Left lobe of liver (tissue), 2 donors: ENCODE data around the gene DNASE1. TPM values are rescaled to one million over a fixed set of nuclear protein-coding genes. Genes with fewer than 3 reads are reported as not detected.

Source experiments
- ATAC-seq: fragments of 200-7000 bp; cut with Tn5 transposase; one replicate; pipeline ENCODE4 v1.9.1; 2020; ENCODE audit warnings: mild to moderate bottlenecking, moderate library complexity
- DNase-seq: peaks from one replicate; pipeline ENCODE4 v3.0.0-alpha.2; 2020; ENCODE audit warnings: low spot score
- total RNA-seq: library from RNA; stranded (reverse); gene quantifications from one replicate; pipeline ENCODE4 v1.2.1, GENCODE V29; 2021
- donor health status: DM: no; HTN: no; CAD: no; lungs with moderate emphysema.
- donor health status: DM: no; HTN: yes; CAD: no.

Gene DNASE1
- total RNA-seq, 1 donor from 2014 or later: 4.6 TPM

- DNase-seq (no peak), ATAC-seq (no peak)
Measured at GRCh38 chr16:3694051-3694450, 39.6 kb downstream of the DNASE1 start.

GRCh38 chr16:3695610-3696369, 41.3 kb downstream of the DNASE1 start:
- DNase-seq (peak; percentile 94), ATAC-seq (peak; percentile 86)

- ATAC-seq (peak; percentile 67), DNase-seq (no peak)
Measured at GRCh38 chr16:3696425-3697218, 42.1 kb downstream of the DNASE1 start.

- DNase-seq: no peak
- ATAC-seq: no peak
Measured at GRCh38 chr16:3698941-3699340, 44.5 kb downstream of the DNASE1 start.

- ATAC-seq (no peak), DNase-seq (no peak)
Measured at GRCh38 chr16:3701531-3701930, 47.0 kb downstream of the DNASE1 start.

- no peak for ATAC-seq
- no peak for DNase-seq
Measured at GRCh38 chr16:3702082-3702481, 47.6 kb downstream of the DNASE1 start.

- DNase-seq (no peak), ATAC-seq (no peak)
Measured at GRCh38 chr16:3706253-3707012, 51.9 kb downstream of the DNASE1 start.

Other genes with a start within 250 kb of the DNASE1 start
- 0.91 TPM for gene ZNF597, start 211.2 kb upstream of the DNASE1 start, total RNA-seq
- gene NAA60, start 211.0 kb upstream of the DNASE1 start, total RNA-seq: 39.5 TPM
- not detected for gene C16orf90, start 159.2 kb upstream of the DNASE1 start, total RNA-seq
- gene CLUAP1, start 153.7 kb upstream of the DNASE1 start, total RNA-seq: 6.8 TPM
- gene NLRC3, start 77.3 kb upstream of the DNASE1 start, total RNA-seq: 0.81 TPM
- 2.8 TPM for gene SLX4, start 43.1 kb upstream of the DNASE1 start, total RNA-seq
- gene TRAP1, start 62.8 kb downstream of the DNASE1 start, total RNA-seq: 154 TPM
- 30.3 TPM for gene CREBBP, start 226.0 kb downstream of the DNASE1 start, total RNA-seq